Fibroblast of skin of abdomen (primary cell): ENCODE data around the gene ARHGEF4.
"Not testable (repeated sequence)": the region's sequence is repeated elsewhere in the genome, so short reads cannot be mapped to it uniquely, and the experiment has no call there.

ENCODE experiments used
- DNase-seq: peaks from one replicate; pipeline ENCODE4 v3.0.0-alpha.2; 2013

ARHGEF4 gene

GRCh38 chr2:130887643-130888042 is 50.9 kb downstream of the ARHGEF4 start:
- no peak for DNase-seq

DNA sequence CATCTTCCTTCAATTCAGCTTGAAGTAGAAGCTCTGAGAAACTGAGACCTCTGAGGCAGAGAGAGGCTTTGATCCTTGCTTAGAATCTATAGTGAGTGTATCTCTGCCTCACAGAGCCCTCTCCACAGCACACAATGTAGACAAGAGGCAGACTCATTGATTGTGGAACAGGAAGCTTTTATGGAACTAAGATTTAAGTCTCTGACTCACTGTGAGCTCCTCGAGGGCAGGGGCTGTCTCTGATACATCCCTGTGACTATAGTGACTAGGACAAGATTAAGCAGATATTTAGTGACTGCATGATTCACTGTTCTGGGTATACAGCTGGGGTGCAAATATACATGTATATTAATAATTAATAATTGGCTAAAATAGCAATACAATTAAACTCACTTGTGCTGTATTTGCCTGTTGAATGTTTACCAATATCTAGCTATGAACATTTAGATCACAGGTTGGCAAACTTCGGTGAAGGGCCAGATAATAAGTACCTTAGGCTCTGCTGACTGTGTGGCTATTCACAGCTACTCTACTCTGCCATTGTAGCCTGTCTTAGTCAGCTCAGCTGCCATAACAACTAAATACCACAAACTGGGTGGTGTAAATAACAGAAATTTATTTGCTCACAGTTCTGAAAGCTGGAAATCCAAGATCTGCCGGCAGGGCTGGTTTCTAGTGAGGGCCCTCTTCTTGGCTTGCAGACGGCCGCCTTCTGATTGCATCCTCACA is 54.4 kb downstream of the ARHGEF4 start:
- no peak for DNase-seq

DNA sequence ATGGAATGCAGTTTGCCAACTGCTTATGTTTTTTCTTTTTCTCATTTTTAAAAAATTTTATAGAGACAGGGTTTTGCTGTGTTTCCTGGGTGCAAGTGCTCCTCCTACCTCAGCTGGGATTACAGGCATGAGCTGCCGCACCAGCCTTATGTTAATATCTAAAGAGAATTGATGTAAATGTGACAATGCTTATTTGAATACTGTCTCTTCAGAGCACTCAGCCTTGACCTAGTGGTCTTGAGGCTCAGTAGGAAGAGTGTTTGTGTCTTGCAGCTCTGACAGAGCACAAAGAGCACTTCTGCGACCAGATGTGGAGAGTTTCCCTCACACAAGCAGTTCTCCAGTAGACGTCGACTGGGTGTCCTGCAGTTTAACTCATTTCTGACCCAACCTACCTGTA is 55.3 kb downstream of the ARHGEF4 start:
- DNase-seq = no peak

GRCh38 chr2:130892793-130893785 is 56.4 kb downstream of the ARHGEF4 start:
- DNase-seq = no peak

DNA sequence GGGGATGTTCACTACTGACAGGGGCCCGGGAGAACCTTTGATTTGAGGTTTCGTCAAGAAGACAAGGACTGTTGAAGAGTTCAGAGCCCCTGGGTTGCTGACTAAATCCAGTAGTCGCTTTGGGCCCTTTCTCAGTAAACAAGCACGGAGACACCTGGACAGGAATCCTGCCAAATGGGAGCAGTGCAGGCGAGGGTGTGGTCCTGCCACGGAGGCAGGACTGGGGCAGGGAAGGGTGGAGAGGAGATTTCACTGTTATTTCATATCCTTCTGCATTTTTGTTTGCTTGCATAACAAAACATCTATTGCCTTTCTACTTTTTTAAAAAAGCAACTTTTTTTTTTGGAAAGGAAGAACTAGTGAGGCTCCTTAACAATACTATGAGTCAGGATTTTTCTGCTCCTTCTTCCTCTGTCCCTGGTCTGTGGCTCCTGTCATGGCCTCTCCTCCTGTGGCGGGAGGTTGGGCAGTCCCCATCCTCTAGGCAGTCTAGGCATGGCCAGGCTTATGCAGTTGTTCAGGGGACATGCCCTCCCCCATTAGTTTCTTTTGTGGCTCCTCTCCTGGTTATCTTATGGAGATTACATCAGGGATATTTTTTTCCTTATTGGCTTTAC is 57.7 kb downstream of the ARHGEF4 start:
- no peak for DNase-seq

DNA sequence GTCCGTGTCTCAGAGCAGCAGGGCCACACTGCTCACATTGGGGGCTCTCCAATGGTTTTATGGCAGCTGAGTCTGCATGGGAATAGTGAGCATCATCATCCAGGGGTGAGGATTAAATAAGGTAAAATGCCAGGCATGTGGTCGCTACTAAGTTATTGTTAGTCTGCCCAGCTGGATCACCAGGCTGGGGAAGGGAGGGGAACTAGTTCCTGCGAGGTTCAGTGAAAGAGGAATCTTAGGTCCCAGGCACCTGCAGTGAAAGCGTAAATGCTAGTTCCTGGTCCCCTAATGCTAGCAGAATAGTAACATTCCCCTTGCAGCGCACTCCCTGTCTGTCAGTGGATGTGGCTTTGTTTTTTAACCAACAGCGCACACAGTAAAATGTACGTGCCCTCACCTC is 60.1 kb downstream of the ARHGEF4 start:
- no peak for DNase-seq

DNA sequence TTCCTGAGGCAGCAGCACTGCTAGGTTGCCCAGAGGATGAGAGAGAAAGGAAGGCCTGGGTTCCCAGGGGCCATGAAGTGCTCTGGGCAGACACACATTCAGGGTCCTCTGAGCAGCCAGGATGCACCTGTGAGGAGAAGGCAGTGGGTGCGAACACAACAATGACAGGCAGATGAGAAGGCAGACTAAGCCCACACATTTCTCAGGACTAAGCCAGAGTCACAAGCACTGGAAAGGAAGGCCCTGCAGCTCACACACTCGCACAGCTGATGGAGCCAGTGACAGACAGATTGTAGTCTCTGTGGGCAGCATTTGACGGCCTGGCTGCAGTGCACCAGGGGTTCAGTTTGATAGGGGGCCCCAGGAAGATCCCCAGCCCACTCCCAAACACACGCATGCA is 61.8 kb downstream of the ARHGEF4 start:
- no peak for DNase-seq

GRCh38 chr2:130899306-130899705 is 62.6 kb downstream of the ARHGEF4 start:
- DNase-seq = no peak

DNA sequence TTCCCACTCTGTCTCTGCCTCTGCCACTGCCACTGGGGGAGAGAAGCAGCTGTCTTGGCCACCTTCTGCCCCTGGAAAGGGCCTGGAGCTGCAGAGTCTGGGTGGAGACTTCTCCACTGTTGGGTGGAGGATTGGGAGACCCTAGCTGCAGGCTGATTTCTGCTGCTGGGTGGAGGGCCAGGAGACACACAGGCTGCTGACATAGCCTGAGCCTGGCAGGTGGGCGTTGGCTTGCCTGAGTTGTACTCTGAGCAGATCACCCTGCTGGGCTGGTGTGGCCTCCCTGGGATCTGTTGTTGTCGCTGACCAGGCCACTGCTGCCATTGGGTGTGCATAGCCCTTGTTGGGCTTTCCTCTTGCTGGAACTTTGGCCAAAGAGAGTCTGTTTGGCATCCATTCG is 64.3 kb downstream of the ARHGEF4 start:
- DNase-seq = no peak

DNA sequence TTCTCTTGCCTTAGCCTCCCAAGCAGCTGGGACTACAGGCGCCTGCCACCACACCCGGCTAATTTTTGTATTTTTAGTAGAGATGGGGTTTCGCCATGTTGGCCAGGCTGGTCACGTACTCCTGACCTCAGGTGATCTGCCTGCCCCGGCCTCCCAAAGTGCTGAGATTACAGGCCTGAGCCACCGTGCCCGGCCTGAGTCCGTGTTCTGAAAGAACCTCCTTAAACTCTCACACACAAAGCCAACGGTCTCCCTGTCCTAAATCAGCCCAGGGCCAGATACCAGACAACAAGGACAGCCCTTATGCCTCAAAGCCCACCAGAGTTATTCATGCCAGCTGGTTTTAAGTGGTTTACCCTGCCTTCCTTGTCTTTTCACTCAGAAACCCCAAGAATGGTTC is 64.9 kb downstream of the ARHGEF4 start:
- not testable (repeated sequence) for DNase-seq

- no peak for DNase-seq
Measured at GRCh38 chr2:130908832-130909231, 72.1 kb downstream of the ARHGEF4 start.

GRCh38 chr2:130910931-130911330 is 74.2 kb downstream of the ARHGEF4 start:
- DNase-seq = no peak

DNA sequence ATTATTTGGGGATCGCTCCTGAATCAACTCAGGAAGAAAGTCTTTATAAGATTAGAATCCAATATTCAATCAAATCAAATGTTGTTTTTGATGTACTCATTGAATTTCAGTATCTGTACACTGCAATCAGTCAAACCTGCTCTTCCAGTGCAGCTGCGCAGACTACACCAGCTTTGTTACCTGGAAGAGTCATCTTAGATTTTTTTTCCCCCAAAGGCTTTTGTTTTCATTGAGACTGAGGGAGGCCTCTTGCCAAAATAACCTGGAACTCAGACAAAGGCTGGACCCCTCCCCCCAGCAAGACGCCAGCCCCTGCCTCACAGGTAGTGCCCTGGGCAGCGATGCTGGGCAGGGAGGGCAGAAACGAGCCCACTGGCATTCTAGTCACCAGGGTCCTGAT is 74.8 kb downstream of the ARHGEF4 start:
- no peak for DNase-seq

- no peak for DNase-seq
Measured at GRCh38 chr2:130911996-130912395, 75.3 kb downstream of the ARHGEF4 start.

DNA sequence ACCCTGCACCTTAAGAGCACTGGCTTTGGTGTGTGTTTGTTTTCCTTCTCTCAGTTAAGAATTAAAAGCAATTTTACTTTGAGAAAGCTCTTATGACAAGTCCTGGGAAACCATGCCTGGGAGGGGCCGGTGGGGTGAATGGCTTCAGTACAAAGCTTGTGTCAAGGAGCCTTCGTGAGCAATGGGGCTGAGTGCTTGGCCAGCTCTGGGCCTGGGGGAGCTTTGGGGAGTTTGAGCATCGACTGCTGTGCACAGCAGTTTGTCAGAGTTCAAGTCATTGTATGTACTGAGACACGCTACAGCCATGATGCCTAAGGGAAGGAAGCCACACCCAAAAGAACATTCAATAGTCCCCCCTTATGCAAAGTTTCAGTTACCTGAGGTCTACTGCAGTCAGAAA is 75.8 kb downstream of the ARHGEF4 start:
- DNase-seq = no peak

DNA sequence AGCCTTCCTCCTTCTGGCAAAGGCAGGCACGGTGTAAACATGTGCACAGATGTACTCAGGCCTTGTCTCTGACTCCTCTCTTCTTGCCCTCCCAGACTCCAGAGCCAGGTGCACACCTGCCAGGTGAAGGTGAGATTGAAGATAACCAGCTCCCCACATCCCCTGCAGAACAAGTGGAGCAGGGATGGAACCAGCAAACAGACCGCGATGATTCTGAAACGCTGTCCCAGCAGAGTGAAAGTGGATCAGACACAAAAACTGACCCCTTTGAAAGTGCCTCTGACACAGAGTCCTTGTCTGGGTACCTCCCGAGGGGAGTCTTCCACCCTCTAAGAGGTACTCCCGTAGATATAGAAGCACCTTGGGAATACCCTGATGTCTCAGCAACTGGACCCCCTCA is 77.2 kb downstream of the ARHGEF4 start:
- DNase-seq = no peak

GRCh38 chr2:130915149-130915548 is 78.4 kb downstream of the ARHGEF4 start:
- no peak for DNase-seq

DNA sequence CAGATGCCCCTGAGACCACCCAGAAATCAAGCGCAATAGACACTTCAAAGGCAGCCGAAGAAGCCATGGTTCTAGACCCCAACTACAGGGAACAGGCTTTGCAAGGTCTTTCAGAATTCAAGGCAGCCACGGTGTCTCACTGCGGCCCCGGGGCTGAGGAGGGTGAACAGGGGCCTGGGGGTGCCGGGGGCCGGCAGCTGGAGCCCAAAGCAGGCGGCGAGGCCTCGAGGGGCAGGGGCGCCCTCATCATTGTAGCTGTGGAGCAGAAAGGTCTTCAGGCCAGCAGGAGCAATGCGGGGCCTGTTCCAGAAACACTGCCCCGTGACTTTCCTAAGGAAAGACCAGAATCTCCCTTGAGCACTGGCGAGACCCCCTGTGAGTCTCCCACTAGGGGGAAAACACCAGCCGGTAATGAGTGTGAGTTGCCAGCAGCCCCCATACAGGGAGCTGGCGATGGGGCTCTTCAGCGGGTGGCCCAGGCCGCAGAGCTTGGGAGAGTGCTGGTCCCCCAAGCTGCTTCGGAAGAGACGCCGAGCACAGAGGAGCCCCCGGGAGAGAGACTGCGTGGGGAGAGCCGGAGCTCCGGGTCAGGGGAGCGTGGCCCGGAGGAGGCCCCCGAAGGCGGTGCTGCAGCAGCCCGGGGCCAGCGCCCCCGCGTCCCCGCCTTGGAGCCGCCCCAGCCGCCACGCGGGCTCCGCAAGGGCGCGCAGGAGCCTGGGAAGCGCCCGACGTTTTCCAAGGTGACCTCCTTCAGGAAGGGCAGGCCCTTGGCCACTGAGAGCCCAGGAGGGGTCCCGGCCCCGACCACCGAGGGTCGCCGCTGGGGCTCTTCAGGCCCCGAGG is 79.1 kb downstream of the ARHGEF4 start:
- no peak for DNase-seq

GRCh38 chr2:130916438-130916705 is 79.7 kb downstream of the ARHGEF4 start:
- DNase-seq = no peak

GRCh38 chr2:130917006-130917688 is 80.4 kb downstream of the ARHGEF4 start:
- DNase-seq = no peak

DNA sequence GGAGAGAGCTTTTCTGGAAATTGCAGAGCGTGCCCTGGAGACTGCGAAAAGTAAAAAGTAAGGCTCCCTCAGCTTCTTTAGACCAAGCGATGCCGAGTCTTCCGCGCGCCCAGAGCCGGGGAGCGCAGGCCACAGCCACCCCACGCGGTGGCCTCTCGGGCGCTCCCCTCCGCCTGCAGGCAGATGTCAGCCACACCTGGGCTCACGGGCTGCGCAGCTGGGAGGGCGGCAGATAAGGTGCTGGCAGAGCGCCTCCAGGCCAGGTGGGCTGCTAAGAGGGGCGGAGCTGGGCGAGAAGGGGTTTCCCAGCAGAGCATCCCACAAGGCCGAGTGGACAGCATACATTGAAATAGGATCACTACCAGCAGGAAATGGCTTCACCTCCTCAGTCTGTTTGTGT is 81.7 kb downstream of the ARHGEF4 start:
- DNase-seq = no peak
